CD14-positive monocyte (primary cell): Measurements from ENCODE around the gene CFAP299. TPM values are rescaled to one million over a fixed set of nuclear protein-coding genes. Genes with fewer than 3 reads are reported as not detected.

Experiments
- DNase-seq, 3 donors: peaks; one replicate each; pipeline ENCODE4 v3.0.0-alpha.2; 2011 to 2022
- H2AFZ ChIP-seq: 2 replicates; pipeline ENCODE4 v1.6.0; 2012; ENCODE audit warnings: mild to moderate bottlenecking, low read depth, low read length, inconsistent platforms; ENCODE audit not compliant: insufficient read depth, poor library complexity, severe bottlenecking
- H3K27ac ChIP-seq, 2 donors: 1 replicate in 1 of 2; 2 replicates in 1 of 2; pipeline ENCODE4 v1.5.1; 2012 to 2013; ENCODE audit warnings: low read length in 2 of 2, control low read depth in 1 of 2, inconsistent platforms in 1 of 2, low read depth in 1 of 2, mild to moderate bottlenecking in 1 of 2
- H3K27me3 ChIP-seq, 2 donors: one replicate each; pipeline versions ENCODE4 v1.6.0 to v1.6.1; 2011 to 2013; ENCODE audit warnings: low read length in 2 of 2; ENCODE audit not compliant: control insufficient read depth in 2 of 2, insufficient read depth in 2 of 2
- H3K36me3 ChIP-seq, 2 donors: replicated peaks in 1 of 2; 1 replicate in 1 of 2; 2 replicates in 1 of 2; pipeline versions ENCODE4 v1.5.1 to v1.6.1; 2012 to 2013; ENCODE audit warnings: low read length in 2 of 2, control low read depth in 1 of 2, inconsistent platforms in 1 of 2, mild to moderate bottlenecking in 1 of 2; ENCODE audit not compliant: insufficient read depth in 2 of 2, control insufficient read depth in 1 of 2
- H3K4me1 ChIP-seq, 2 donors: 1 replicate in 1 of 2; 2 replicates in 1 of 2; pipeline versions ENCODE4 v1.5.1 to v1.6.1; 2012 to 2013; ENCODE audit warnings: low read length in 2 of 2, control low read depth in 1 of 2, inconsistent platforms in 1 of 2, mild to moderate bottlenecking in 1 of 2, moderate library complexity in 1 of 2; ENCODE audit not compliant: insufficient read depth in 2 of 2, control insufficient read depth in 1 of 2
- H3K4me2 ChIP-seq: replicated peaks from 2 replicates; pipeline ENCODE3; 2012; ENCODE audit warnings: low read length, moderate library complexity, mild to moderate bottlenecking; ENCODE audit not compliant: poor library complexity, severe bottlenecking; ENCODE audit errors: extremely low read depth
- H3K4me3 ChIP-seq, 3 experiments: fragments of 200-600 bp in 1 of 3; sonication (generic) in 1 of 3; replicated peaks in 1 of 3; 1 replicate in 2 of 3; 2 replicates in 1 of 3; pipeline ENCODE4 v1.5.1; 2011 to 2013; ENCODE audit warnings: low read length in 3 of 3, mild to moderate bottlenecking in 3 of 3, control low read depth in 2 of 3, low read depth in 2 of 3, inconsistent platforms in 1 of 3, moderate library complexity in 1 of 3
- H3K79me2 ChIP-seq: 2 replicates; pipeline ENCODE4 v1.6.0; 2012; ENCODE audit warnings: mild to moderate bottlenecking, control low read depth, inconsistent platforms, low read length, moderate library complexity; ENCODE audit not compliant: insufficient read depth
- H3K9ac ChIP-seq: 2 replicates; pipeline ENCODE4 v1.6.0; 2017; ENCODE audit warnings: low read length, mild to moderate bottlenecking; ENCODE audit not compliant: insufficient read depth, poor library complexity, severe bottlenecking
- H3K9me3 ChIP-seq, 2 donors: replicated peaks in 1 of 2; 1 replicate in 1 of 2; 2 replicates in 1 of 2; pipeline versions ENCODE4 v1.5.1 to v1.6.1; 2012 to 2013; ENCODE audit warnings: low read length in 2 of 2, control low read depth in 1 of 2; ENCODE audit not compliant: control insufficient read depth in 1 of 2, insufficient read depth in 1 of 2
- H4K20me1 ChIP-seq: 2 replicates; pipeline ENCODE4 v1.6.0; 2012; ENCODE audit warnings: mild to moderate bottlenecking, low read length, control low read depth, moderate library complexity; ENCODE audit not compliant: insufficient read depth
- H3K27ac Mint-ChIP-seq, 7 donors: one replicate each; pipeline ENCODE4 v1.8.0; 2020; ENCODE audit warnings: mild to moderate bottlenecking in 7 of 7, mixed read lengths in 7 of 7, moderate library complexity in 6 of 7, inconsistent platforms in 2 of 7
- H3K27me3 Mint-ChIP-seq, 3 donors: one replicate each; pipeline ENCODE4 v1.8.0; 2021 to 2022; ENCODE audit warnings: low read depth in 3 of 3, mild to moderate bottlenecking in 3 of 3, mixed read lengths in 3 of 3, moderate library complexity in 3 of 3, inconsistent platforms in 1 of 3
- H3K36me3 Mint-ChIP-seq, 2 donors: one replicate each; pipeline ENCODE4 v1.8.0; 2020; ENCODE audit warnings: mixed read lengths in 2 of 2, inconsistent platforms in 1 of 2, mild to moderate bottlenecking in 1 of 2
- H3K4me1 Mint-ChIP-seq: one replicate; pipeline ENCODE4 v1.8.0; 2020; ENCODE audit warnings: mild to moderate bottlenecking, mixed read lengths
- H3K4me3 Mint-ChIP-seq, 2 donors: one replicate each; pipeline ENCODE4 v1.8.0; 2020; ENCODE audit warnings: mild to moderate bottlenecking in 2 of 2, mixed read lengths in 2 of 2, moderate library complexity in 1 of 2
- H3K9me3 Mint-ChIP-seq, 7 donors: one replicate each; pipeline ENCODE4 v1.8.0; 2020 to 2022; ENCODE audit warnings: mixed read lengths in 7 of 7, mild to moderate bottlenecking in 6 of 7, moderate library complexity in 6 of 7, inconsistent platforms in 2 of 7
- CTCF ChIP-seq: fragments of 200-600 bp; IDR thresholded peaks from one replicate; pipeline ENCODE4 v1.8.0; 2022; ENCODE audit warnings: antibody characterized with exemption, mild to moderate bottlenecking
- WGBS: methylation state at CpG from one replicate; pipeline ENCODE4 v1.1.5; 2013; ENCODE audit warnings: missing lambda C conversion rate; ENCODE audit not compliant: insufficient coverage; 5-methylcytosine and 5-hydroxymethylcytosine counted together
- intact Hi-C, 2 donors: fragments of 100-400 bp; cut with micrococcal nuclease; formaldehyde crosslinking; loops; one replicate each; pipeline versions ENCODE4 v1.15.0 to v1.15.1; 2023
- polyA plus RNA-seq, 3 donors: library from polyadenylated mRNA; depleted of rRNA in 1 of 3; unstranded in 2 of 3; stranded (reverse) in 1 of 3; fragments of 300-500 nt in 2 of 3; fragments of >200 nt in 1 of 3; fragmentation: Illumina TruSeq in 2 of 3; gene quantifications; 1 replicate in 2 of 3; 2 replicates in 1 of 3; pipeline ENCODE4 v1.2.3, GENCODE V29; 2012 to 2021

Gene CFAP299
- polyA plus RNA-seq, 3 donors = not detected

GRCh38 chr4:80454040-80454439 lies 118.5 kb downstream of the CFAP299 start:
- Histone ChIP-seq H3K4me3 (no peak overlapping the region), H3K9me3 (no peaks in the 10 kb centered on the region), H3K27me3 (no peaks in the 10 kb centered on the region), H3K79me2 (no peaks in the 10 kb centered on the region), H3K27ac (no peak overlapping the region), H3K36me3 (no peaks in the 10 kb centered on the region), H3K4me1 (no peaks in the 10 kb centered on the region), H3K4me2 (no peak overlapping the region), H3K9ac (no peak overlapping the region), H2AFZ (no peak overlapping the region), H4K20me1 (no peaks in the 10 kb centered on the region)
- intact Hi-C loops = no loop called here
- 100% methylated on average over 1 of the region's 2 CpGs for WGBS
- no peak for DNase-seq
- Mint-ChIP-seq H3K9me3 (peaks cover 0 to 6% (median 2%) of the 10 kb centered on the region in 7 donors), H3K27ac (no peak overlapping the region), H3K36me3 (no peaks in the 10 kb centered on the region), H3K4me3 (no peak overlapping the region), H3K4me1 (no peaks in the 10 kb centered on the region), H3K27me3 (peaks cover 0 to 2% (median 0%) of the 10 kb centered on the region in 3 donors)
- TF ChIP-seq CTCF = no peak

- no peak overlapping the region for H2AFZ ChIP-seq
- Mint-ChIP-seq H3K27ac (no peak overlapping the region), H3K27me3 (peaks cover 0 to 2% (median 0%) of the 10 kb centered on the region in 3 donors), H3K36me3 (no peaks in the 10 kb centered on the region), H3K4me3 (no peak overlapping the region), H3K9me3 (peaks cover 0 to 6% (median 2%) of the 10 kb centered on the region in 7 donors), H3K4me1 (no peaks in the 10 kb centered on the region)
- no peaks in the 10 kb centered on the region for H3K4me1 ChIP-seq
- no peak overlapping the region for H3K27ac ChIP-seq
- no peaks in the 10 kb centered on the region for H3K9me3 ChIP-seq
- DNase-seq = no peak
- intact Hi-C loops = no loop called here
- no peaks in the 10 kb centered on the region for H3K79me2 ChIP-seq
- H3K36me3 ChIP-seq = no peaks in the 10 kb centered on the region
- no peak overlapping the region for H3K4me2 ChIP-seq
- 100% methylated on average over 1 of the region's 1 CpG for WGBS
- no peaks in the 10 kb centered on the region for H3K27me3 ChIP-seq
- TF ChIP-seq CTCF = no peak
- no peak overlapping the region for H3K9ac ChIP-seq
- no peak overlapping the region for H3K4me3 ChIP-seq
- no peaks in the 10 kb centered on the region for H4K20me1 ChIP-seq
Observed at GRCh38 chr4:80454556-80454955, 119.0 kb downstream of the CFAP299 start.
